ENCODE measurements around the gene FASLG.
"Not testable (repeated sequence)": the region's sequence is repeated elsewhere in the genome, so short reads cannot be mapped to it uniquely, and the experiment has no call there.

Gene FASLG

DNA sequence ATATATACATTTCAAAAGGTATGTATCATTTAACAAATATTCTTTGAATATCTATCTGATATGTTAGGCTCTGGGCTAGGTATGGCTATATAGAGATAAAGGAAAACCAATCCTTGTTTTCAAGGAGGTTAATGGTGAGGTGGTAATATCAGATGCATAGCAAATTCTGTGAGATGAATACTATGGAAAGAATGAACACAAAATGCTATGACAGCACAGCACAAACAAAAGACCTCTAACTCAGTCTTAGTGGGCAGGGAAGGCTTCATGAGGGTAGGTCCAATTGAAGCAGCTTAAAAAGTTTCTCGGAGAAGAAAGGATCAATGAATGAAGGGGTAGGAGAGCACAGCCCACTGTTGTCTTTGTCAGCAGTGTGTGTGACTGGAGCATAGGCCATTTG lies 27.2 kb downstream of the FASLG start:
- no peak for DNase-seq

DNA sequence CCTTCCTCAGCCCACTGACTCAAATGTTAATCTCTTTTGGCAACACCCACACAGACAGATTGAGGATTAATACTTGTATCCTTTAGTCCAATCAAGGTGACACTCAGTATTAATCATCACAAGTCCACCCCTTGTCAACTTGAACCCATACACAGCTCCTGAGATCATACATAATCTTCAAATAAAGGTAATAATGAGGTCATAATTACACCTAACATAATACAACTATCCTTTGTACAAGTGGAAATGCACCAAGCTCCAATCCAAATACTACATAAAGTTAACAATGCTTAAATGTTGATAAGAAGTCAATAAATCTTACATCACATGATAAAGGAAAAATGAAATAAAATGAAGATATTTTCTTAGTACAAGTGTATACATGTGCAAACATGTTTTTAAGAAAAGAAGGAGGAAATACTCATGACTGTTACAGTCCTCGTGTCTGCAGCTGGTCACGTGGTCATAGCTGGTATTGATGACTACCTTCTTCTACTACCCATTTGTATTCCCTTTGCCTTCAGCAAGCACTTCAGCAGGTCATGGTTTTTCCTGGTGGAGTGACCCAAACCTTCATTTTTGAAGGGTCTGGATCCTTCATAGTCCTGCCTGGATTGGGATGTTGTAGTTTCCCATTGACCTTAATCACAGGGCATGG lies 29.7 kb downstream of the FASLG start:
- DNase-seq, result not testable (repeated sequence)

- DNase-seq, result not testable (repeated sequence)
Measured at GRCh38 chr1:172690925-172691324, 32.0 kb downstream of the FASLG start.

GRCh38 chr1:172697534-172698002 lies 38.7 kb downstream of the FASLG start:
- no peak for DNase-seq

DNA sequence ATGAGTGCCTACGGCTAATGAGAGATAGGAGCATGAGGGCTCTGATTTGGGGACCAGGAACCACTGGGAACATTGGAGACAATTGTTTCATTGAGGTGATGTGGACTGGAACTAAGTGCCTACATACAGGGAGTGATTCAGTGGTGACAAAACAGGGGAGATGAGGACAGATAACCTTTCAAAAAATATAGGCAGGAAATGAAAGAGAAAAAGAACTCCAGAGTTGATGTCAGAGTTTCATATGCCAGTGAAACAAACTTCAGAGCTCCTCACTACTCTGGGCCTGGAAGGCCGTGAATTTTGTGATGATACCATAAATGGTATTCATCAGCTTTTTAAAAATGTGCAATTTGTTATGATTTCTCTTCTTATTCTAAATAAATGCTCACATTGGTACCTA lies 39.3 kb downstream of the FASLG start:
- no peak for DNase-seq

GRCh38 chr1:172699111-172699510 lies 40.2 kb downstream of the FASLG start:
- no peak for DNase-seq

DNA sequence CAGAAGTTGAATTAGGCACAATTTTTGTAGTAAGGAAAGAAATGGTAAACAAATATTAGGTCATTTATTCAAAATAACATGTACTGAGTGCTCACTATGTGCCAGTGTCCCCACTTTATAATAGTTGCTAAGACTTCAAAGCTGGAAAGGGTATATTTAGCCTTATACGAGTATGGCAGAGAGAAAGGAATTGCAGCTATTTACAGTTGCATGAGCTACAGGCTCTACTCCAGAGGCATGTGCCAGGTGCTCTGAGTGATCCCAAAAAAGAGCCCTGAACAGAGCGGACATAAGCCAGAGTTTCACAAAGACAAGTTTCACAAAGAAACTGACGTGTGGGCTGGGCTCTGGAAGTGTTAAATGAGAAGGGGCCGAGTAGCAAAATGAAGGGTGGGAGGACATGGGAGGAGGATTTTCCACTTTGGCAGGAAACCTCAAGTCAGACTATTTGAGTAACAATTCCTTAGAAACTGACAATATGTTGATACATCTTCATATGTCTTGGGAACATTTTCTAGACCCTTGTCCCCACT lies 40.9 kb downstream of the FASLG start:
- DNase-seq, result no peak

GRCh38 chr1:172700556-172700955 lies 41.7 kb downstream of the FASLG start:
- no peak for DNase-seq

GRCh38 chr1:172704001-172704400 lies 45.1 kb downstream of the FASLG start:
- no peak for DNase-seq

- no peak for DNase-seq
Measured at GRCh38 chr1:172704420-172705210, 45.7 kb downstream of the FASLG start.

- DNase-seq, result no peak
Measured at GRCh38 chr1:172708452-172708851, 49.5 kb downstream of the FASLG start.

GRCh38 chr1:172711558-172711957 lies 52.7 kb downstream of the FASLG start:
- no peak for DNase-seq

GRCh38 chr1:172713466-172713865 lies 54.6 kb downstream of the FASLG start:
- DNase-seq, result no peak
